H9 (cell line): Measurements from ENCODE around the gene RAB33A. TPM values are rescaled to one million over a fixed set of nuclear protein-coding genes. Genes with fewer than 3 reads are reported as not detected.

Experiments used
- DNase-seq: peaks from one replicate; pipeline ENCODE4 v3.0.0-alpha.2; 2017
- H2AFZ ChIP-seq: one replicate; pipeline ENCODE4 v1.6.1; 2013; ENCODE audit warnings: mild to moderate bottlenecking, low read length, control low read depth, moderate library complexity
- H2AK5ac ChIP-seq: 2 replicates; pipeline ENCODE4 v1.6.1; 2013; ENCODE audit warnings: low read length, control low read depth, mixed read lengths; ENCODE audit not compliant: insufficient read length
- H2BK120ac ChIP-seq: one replicate; pipeline ENCODE4 v1.6.1; 2013; ENCODE audit warnings: low read depth, mild to moderate bottlenecking, low read length, control low read depth, inconsistent platforms; ENCODE audit not compliant: poor library complexity, severe bottlenecking
- H2BK12ac ChIP-seq: 2 replicates; pipeline ENCODE4 v1.6.1; 2013; ENCODE audit warnings: low read length, control low read depth, mixed read lengths, low read depth; ENCODE audit not compliant: insufficient read length
- H2BK15ac ChIP-seq: 2 replicates; pipeline ENCODE4 v1.6.1; 2013; ENCODE audit warnings: low read depth, low read length, control low read depth
- H2BK20ac ChIP-seq: one replicate; pipeline ENCODE4 v1.6.1; 2013; ENCODE audit warnings: low read depth, mild to moderate bottlenecking, low read length, control low read depth, inconsistent platforms; ENCODE audit not compliant: poor library complexity, severe bottlenecking
- H2BK5ac ChIP-seq: 2 replicates; pipeline ENCODE4 v1.6.1; 2013; ENCODE audit warnings: low read length, control low read depth, mixed read lengths; ENCODE audit not compliant: insufficient read length
- H3K14ac ChIP-seq: 2 replicates; pipeline ENCODE4 v1.6.1; 2013; ENCODE audit warnings: low read length, control low read depth; ENCODE audit not compliant: insufficient read depth
- H3K18ac ChIP-seq: 2 replicates; pipeline ENCODE4 v1.6.1; 2013; ENCODE audit warnings: low read depth, mild to moderate bottlenecking, mixed read lengths, low read length, control low read depth; ENCODE audit not compliant: insufficient read length
- H3K23ac ChIP-seq: 2 replicates; pipeline ENCODE4 v1.6.1; 2013; ENCODE audit warnings: low read length, control low read depth, mixed read lengths, low read depth; ENCODE audit not compliant: insufficient read length
- H3K23me2 ChIP-seq: 2 replicates; pipeline ENCODE4 v1.6.1; 2013; ENCODE audit warnings: low read depth, mild to moderate bottlenecking, mixed read lengths, low read length, control low read depth; ENCODE audit not compliant: insufficient read length, poor library complexity, severe bottlenecking
- H3K27ac ChIP-seq: 2 replicates; pipeline ENCODE4 v1.5.1; 2013; ENCODE audit warnings: low read length, control low read depth, mixed read lengths, low read depth; ENCODE audit not compliant: insufficient read length
- H3K27me3 ChIP-seq: 2 replicates; pipeline ENCODE4 v1.6.1; 2013; ENCODE audit warnings: low read length, control low read depth, inconsistent platforms; ENCODE audit not compliant: insufficient read depth
- H3K4ac ChIP-seq: 2 replicates; pipeline ENCODE4 v1.6.1; 2013; ENCODE audit warnings: low read depth, mild to moderate bottlenecking, control low read depth, inconsistent platforms, low read length, moderate library complexity
- H3K4me1 ChIP-seq: 2 replicates; pipeline ENCODE4 v1.6.1; 2013; ENCODE audit warnings: low read length, control low read depth, inconsistent platforms; ENCODE audit not compliant: insufficient read depth
- H3K4me2 ChIP-seq: 2 replicates; pipeline ENCODE4 v1.6.1; 2013; ENCODE audit warnings: low read length, control low read depth, mixed read lengths; ENCODE audit not compliant: insufficient read length, insufficient read depth
- H3K56ac ChIP-seq: 2 replicates; pipeline ENCODE4 v1.6.1; 2013; ENCODE audit warnings: low read depth, mild to moderate bottlenecking, mixed read lengths, low read length, control low read depth; ENCODE audit not compliant: insufficient read length
- H3K79me1 ChIP-seq: 2 replicates; pipeline ENCODE4 v1.6.1; 2013; ENCODE audit warnings: low read depth, mild to moderate bottlenecking, moderate library complexity, low read length, control low read depth, inconsistent platforms; ENCODE audit not compliant: insufficient read depth, poor library complexity, severe bottlenecking
- H3K79me2 ChIP-seq: 2 replicates; pipeline ENCODE4 v1.6.1; 2013; ENCODE audit warnings: low read length, control low read depth, inconsistent platforms; ENCODE audit not compliant: insufficient read depth
- H3K9ac ChIP-seq: 2 replicates; pipeline ENCODE4 v1.6.1; 2013; ENCODE audit warnings: low read length, control low read depth, mixed read lengths; ENCODE audit not compliant: insufficient read length; ENCODE audit errors: extremely low read depth
- H3K9me3 ChIP-seq: one replicate; pipeline ENCODE4 v1.6.1; 2013; ENCODE audit warnings: low read depth, low read length, inconsistent platforms; ENCODE audit not compliant: control insufficient read depth
- H3T11ph ChIP-seq: one replicate; pipeline ENCODE4 v1.6.1; 2013; ENCODE audit warnings: mild to moderate bottlenecking, low read length, control low read depth, inconsistent platforms
- H4K20me1 ChIP-seq: one replicate; pipeline ENCODE4 v1.6.1; 2013; ENCODE audit not compliant: control insufficient read depth, insufficient read length, insufficient read depth
- H4K5ac ChIP-seq: 2 replicates; pipeline ENCODE4 v1.6.1; 2013; ENCODE audit warnings: low read depth, mild to moderate bottlenecking, mixed read lengths, low read length, control low read depth; ENCODE audit not compliant: insufficient read length
- H4K8ac ChIP-seq: replicated peaks from 2 replicates; pipeline ENCODE4 v1.6.1; 2013; ENCODE audit warnings: low read length, control low read depth, mixed read lengths, low read depth; ENCODE audit not compliant: insufficient read length
- H4K91ac ChIP-seq: 2 replicates; pipeline ENCODE4 v1.6.1; 2013; ENCODE audit warnings: low read depth, mild to moderate bottlenecking, moderate library complexity, mixed read lengths, low read length, control low read depth; ENCODE audit not compliant: insufficient read length
- H3K27ac Mint-ChIP-seq, 3 experiments: 2 replicates in 2 of 3; 3 replicates in 1 of 3; pipeline ENCODE4 v1.8.0; 2020 to 2021; ENCODE audit warnings: mixed read lengths in 3 of 3, mild to moderate bottlenecking in 1 of 3, moderate library complexity in 1 of 3
- H3K27me3 Mint-ChIP-seq: 2 replicates; pipeline ENCODE4 v1.8.0; 2021; ENCODE audit warnings: low read depth, mild to moderate bottlenecking, moderate library complexity, mixed read lengths
- H3K36me3 Mint-ChIP-seq, 3 experiments: 2 replicates in 2 of 3; 3 replicates in 1 of 3; pipeline ENCODE4 v1.8.0; 2020 to 2021; ENCODE audit warnings: low read depth in 3 of 3, mixed read lengths in 3 of 3; ENCODE audit not compliant: insufficient read depth in 1 of 3
- H3K4me1 Mint-ChIP-seq, 2 experiments: 2 replicates each; pipeline ENCODE4 v1.8.0; 2020; ENCODE audit warnings: mixed read lengths in 2 of 2
- H3K4me3 Mint-ChIP-seq, 2 experiments: 2 replicates in 1 of 2; 3 replicates in 1 of 2; pipeline ENCODE4 v1.8.0; 2020 to 2021; ENCODE audit warnings: mild to moderate bottlenecking in 2 of 2, mixed read lengths in 2 of 2, moderate library complexity in 1 of 2
- H3K9me3 Mint-ChIP-seq, 2 experiments: 2 replicates in 1 of 2; 3 replicates in 1 of 2; pipeline ENCODE4 v1.8.0; 2020; ENCODE audit warnings: mild to moderate bottlenecking in 2 of 2, mixed read lengths in 2 of 2, moderate library complexity in 1 of 2
- WGBS: extraction: QIAGEN DNeasy Blood & Tissue Kit; methylation state at CpG from one replicate; pipeline ENCODE4 v1.1.7; 2013; ENCODE audit warnings: missing lambda C conversion rate, low lambda C conversion rate, mixed read lengths; ENCODE audit not compliant: insufficient read length; ENCODE audit errors: extremely low coverage; 5-methylcytosine and 5-hydroxymethylcytosine counted together
- total RNA-seq: library from RNA; stranded (reverse); gene quantifications from 2 replicates; pipeline ENCODE4 v1.2.1, GENCODE V29; 2021
- TF ChIP-seq, protein P1 (sequence below): fragments of 200-600 bp; sonication (generic); conservative IDR thresholded peaks from 3 replicates; pipeline ENCODE4 v1.8.0; 2021; ENCODE audit warnings: antibody characterized with exemption, mild to moderate bottlenecking

Gene RAB33A
- total RNA-seq, 1 experiment from 2014 or later: 0.59 TPM

DNA sequence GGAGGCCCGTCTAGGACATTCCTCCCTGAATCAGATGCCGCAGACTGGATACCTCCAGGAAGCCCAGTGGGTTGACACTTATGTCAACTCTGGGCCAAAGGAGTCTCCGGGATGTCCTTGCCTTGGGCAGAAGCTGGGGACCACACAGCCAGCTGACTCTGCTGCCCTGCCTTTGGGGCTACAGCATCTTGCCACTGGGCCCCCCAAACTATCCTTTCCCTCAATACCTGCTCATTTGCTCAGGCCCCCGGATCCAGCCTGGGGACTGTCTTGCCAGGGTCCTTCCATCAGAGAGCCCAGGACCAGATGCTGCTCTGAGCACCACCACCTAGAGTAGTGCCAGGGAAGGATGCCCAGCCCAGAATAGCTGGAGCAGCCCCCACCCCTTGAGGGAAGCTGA is 19.0 kb downstream of the RAB33A start:
- no peak overlapping the region for H3K4me3 Mint-ChIP-seq
- WGBS: no CpG with 5 or more reads among the region's 4 CpGs

More for the DNA sequence above, 19.0 kb downstream of the RAB33A start:
- Histone ChIP-seq H3K27ac (no peak overlapping the region), H3K18ac (no peak overlapping the region), H3K4ac (no peak overlapping the region), H4K91ac (no peak overlapping the region), H3K23ac (no peak overlapping the region), H4K5ac (no peak overlapping the region), H3K56ac (no peak overlapping the region), H2BK5ac (no peak overlapping the region), H3K9ac (no peak overlapping the region), H3T11ph (no peak overlapping the region), H3K79me2 (no peaks in the 10 kb centered on the region), H3K9me3 (no peaks in the 10 kb centered on the region), H4K20me1 (no peaks in the 10 kb centered on the region), H3K27me3 (no peaks in the 10 kb centered on the region), H2BK15ac (no peak overlapping the region), H3K79me1 (no peaks in the 10 kb centered on the region), H2BK20ac (no peak overlapping the region), H2BK120ac (no peak overlapping the region), H2AFZ (no peak overlapping the region), H2BK12ac (no peak overlapping the region), H4K8ac (no peak overlapping the region), H3K4me2 (no peak overlapping the region), H3K4me1 (no peaks in the 10 kb centered on the region), H3K14ac (no peak overlapping the region), H2AK5ac (no peak overlapping the region), H3K23me2 (no peaks in the 10 kb centered on the region)
- Mint-ChIP-seq H3K9me3 (peaks cover 0 to 51% of the 10 kb centered on the region in 2 experiments; a peak in 2 of 5 replicates), H3K36me3 (no peaks in the 10 kb centered on the region; a peak in 1 of 7 replicates), H3K27me3 (peaks cover 4% of the 10 kb centered on the region), H3K4me1 (peaks cover 0 to 2% of the 10 kb centered on the region in 2 experiments; a peak in 2 of 4 replicates), H3K27ac (no peak overlapping the region)
- no peak for DNase-seq
- TF ChIP-seq, protein P1, sequence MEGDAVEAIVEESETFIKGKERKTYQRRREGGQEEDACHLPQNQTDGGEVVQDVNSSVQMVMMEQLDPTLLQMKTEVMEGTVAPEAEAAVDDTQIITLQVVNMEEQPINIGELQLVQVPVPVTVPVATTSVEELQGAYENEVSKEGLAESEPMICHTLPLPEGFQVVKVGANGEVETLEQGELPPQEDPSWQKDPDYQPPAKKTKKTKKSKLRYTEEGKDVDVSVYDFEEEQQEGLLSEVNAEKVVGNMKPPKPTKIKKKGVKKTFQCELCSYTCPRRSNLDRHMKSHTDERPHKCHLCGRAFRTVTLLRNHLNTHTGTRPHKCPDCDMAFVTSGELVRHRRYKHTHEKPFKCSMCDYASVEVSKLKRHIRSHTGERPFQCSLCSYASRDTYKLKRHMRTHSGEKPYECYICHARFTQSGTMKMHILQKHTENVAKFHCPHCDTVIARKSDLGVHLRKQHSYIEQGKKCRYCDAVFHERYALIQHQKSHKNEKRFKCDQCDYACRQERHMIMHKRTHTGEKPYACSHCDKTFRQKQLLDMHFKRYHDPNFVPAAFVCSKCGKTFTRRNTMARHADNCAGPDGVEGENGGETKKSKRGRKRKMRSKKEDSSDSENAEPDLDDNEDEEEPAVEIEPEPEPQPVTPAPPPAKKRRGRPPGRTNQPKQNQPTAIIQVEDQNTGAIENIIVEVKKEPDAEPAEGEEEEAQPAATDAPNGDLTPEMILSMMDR: no peak
